ENCODE measurements around the gene FGGY.
"Not testable (repeated sequence)": the region's sequence is repeated elsewhere in the genome, so short reads cannot be mapped to it uniquely, and the experiment has no call there.

Gene FGGY

DNA sequence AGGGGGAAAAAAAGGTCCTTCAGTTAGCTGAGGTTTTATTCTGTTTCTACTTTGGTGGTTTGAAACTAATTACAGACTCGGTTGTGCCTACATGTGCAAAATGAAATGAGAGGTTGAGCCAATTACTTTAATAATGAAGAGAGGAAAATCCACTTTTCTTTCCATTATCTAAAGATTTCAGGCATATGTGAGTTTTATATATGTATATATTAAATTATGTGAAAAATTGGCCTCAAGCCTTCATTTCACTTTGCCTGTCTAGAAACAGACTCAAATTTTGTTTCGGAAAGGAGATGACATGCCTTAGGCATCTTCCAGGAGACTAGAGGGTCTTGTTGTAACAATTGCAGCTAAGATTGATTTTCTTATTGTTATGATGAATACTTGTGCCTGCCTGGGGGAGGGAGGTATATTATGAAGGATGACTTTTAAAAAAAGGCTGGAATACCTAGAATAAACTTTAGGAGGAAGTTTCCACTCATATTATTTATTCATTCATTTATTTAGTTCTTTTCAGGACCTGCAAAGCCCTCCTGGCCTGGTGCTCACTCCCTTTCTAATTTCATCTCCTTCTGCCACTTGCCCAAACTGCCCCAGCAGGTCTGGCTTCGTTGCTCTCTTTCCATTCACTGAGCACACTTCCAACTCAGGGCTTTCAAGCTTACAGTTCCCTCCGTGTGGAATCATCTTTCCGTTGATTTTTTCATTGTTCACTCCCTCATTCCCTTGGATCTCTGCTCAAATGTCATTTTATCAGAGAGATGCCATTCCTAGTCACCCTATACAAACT lies 423.6 kb downstream of the FGGY start:
- no peak for DNase-seq

DNA sequence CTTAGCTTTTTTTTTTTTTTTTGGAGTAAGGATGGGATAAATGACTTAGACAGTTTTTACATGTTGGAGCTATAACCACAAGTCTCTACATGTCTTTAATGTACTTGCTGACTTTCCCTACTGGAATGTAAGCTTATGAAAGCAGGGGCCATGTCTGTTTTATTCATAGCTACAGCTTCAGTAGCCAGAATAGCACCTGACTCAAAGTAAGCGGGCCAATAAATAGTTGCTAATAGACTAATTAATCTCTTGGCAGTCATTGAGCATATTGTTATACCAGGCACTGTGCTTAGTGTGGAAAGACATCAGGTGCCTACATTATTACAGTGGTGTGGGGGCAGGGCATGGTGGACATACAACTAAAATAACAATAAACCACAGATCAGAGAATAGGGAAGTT lies 433.4 kb downstream of the FGGY start:
- DNase-seq = no peak

DNA sequence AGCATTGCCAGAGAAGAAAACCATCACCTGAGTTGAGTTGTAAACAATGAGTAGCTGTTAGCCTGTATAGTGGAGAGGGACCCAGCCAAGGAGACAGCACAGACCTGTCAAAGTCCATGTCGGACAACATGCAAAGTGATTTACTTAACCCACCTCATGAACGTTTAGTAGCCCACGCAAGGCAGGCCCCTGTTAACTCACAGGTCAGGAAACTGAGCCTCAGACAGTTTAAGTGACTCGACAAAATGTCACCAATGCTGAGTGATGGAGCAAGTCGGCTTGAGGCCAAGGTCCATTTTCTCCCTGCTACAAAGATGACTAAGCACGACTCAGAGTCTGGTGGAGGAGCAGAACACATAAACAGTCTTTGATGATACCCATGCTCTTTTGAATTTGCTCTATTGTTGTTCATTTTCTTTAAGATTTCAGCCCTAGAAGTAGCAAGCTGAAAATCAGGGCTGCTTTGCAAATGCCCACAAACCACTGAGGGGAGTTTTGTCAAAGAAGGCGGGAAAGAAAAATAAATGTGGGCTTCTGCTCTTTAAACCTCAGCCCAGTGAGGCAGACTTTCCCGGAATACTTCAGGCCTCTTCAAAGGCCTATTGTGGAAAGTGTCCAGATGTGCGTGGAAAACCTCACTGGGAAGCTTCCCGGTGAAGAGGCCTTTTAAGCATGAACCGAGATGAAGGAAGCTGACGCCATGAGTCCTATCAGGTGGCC lies 434.0 kb downstream of the FGGY start:
- no peak for DNase-seq

GRCh38 chr1:59731591-59731990 lies 434.7 kb downstream of the FGGY start:
- DNase-seq = no peak

GRCh38 chr1:59732214-59732955 lies 435.5 kb downstream of the FGGY start:
- no peak for DNase-seq

GRCh38 chr1:59733443-59734141 lies 436.7 kb downstream of the FGGY start:
- no peak for DNase-seq

DNA sequence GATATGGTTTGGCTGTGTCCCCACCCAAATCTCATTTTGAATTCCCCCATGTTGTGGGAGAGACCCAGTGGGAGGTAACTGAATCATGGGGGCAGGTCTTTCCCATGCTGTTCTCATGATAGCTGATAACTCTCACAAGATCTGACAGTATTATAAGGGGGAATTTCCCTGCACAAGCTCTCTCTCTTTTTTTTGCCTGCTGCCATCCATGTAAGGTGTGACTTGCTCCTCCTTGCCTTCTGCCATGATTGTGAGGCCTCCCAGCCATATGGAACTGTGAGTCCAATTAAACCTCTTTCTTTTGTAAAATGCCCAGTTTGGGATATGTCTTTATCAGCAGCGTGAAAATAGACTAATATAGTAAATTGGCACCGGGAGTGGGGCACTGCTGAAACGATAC lies 439.0 kb downstream of the FGGY start:
- not testable (repeated sequence) for DNase-seq

DNA sequence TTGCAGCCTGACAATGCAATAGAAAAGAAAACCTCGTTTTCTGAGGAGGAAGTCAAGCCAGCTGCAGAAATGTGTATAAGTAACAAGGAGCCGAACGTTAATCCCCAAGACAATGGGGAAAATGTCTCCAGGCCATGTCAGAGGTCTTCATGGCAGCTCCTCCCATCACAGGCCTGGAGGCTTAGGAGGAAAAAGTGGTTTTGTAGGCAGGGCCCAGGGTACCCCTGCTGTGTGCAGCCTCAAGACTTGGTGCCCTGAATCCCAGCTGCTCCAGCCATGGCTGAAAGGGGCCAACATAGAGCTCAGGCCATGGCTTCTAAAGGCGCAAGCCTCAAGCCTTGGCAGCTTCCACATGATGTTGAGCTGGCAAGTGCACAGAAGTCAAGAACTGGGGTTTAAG lies 439.9 kb downstream of the FGGY start:
- DNase-seq = no peak

DNA sequence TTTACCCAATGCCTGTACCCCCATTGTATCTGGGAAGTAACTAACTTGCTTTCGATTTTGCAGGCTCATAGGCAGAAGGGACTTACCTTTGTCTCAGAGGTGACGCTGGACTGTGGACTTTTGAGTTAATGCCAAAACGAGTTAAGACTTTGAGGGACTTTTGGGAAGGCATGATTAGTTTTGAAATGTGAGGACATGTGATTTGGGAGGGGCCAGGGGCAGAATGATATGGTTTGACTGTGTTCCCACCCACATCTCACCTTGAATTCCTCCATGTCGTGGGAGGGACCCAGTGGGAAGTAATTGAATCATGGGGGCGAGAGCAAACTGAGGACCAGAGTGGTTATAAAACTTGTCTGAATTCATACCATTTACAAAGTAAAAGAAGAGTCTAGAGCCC lies 440.7 kb downstream of the FGGY start:
- no peak for DNase-seq

GRCh38 chr1:59738152-59738551 lies 441.3 kb downstream of the FGGY start:
- no peak for DNase-seq

DNA sequence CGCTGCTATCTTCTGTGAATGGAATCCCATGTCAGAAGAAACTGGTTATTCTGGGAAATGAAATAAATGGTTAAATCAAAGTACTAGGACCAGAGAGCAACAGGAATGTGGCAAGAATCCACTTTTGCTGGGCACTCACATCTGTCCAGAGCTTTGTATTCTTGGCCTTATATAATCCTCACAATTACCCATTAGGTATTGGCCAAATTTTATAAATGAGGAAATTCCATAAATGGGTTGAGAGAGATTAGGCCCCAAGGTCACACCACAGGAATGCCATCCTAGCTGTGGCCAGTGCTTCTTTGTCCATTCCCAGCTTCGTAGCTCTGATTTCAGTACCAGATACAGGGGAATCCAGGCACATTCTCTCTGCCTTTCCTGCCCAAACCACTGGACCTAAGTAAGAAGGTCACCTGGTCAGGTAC lies 441.7 kb downstream of the FGGY start:
- no peak for DNase-seq

DNA sequence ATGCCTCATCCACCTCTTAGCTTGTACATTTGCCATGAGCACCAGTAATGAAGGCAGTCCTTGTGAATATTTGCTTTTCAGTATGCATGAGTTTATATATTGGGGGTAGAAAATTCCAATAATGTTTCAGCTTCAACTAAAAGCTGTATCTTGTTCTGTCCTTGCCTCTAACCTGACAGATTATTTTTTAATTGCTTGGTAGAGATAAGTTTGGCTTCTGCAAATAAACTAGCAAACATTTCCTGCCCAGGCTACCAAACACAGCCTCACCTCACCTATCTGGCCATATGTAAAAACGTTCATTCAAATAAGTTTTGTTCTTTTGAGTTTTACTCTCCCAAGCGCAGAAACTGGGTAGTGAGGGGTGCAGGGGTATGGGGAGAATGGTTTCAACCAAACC lies 442.2 kb downstream of the FGGY start:
- DNase-seq = no peak

DNA sequence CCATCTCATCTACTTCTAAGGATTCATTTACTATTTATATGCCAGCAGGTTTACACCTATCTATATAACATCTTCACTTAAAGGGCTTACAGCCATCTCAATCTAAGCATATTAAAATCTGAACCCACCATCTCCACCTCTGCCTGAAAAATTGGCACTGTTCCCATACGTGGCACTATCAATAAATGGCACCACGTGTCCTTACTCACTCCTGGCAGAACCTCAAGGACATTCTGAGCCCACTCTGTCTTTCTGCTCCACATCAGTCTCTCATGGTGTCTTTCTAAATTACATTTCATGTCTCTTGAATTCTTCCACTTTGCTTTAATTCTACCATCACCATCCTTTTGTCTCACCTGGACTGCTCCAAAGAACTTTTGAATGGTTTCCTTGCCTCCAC lies 445.6 kb downstream of the FGGY start:
- no peak for DNase-seq

DNA sequence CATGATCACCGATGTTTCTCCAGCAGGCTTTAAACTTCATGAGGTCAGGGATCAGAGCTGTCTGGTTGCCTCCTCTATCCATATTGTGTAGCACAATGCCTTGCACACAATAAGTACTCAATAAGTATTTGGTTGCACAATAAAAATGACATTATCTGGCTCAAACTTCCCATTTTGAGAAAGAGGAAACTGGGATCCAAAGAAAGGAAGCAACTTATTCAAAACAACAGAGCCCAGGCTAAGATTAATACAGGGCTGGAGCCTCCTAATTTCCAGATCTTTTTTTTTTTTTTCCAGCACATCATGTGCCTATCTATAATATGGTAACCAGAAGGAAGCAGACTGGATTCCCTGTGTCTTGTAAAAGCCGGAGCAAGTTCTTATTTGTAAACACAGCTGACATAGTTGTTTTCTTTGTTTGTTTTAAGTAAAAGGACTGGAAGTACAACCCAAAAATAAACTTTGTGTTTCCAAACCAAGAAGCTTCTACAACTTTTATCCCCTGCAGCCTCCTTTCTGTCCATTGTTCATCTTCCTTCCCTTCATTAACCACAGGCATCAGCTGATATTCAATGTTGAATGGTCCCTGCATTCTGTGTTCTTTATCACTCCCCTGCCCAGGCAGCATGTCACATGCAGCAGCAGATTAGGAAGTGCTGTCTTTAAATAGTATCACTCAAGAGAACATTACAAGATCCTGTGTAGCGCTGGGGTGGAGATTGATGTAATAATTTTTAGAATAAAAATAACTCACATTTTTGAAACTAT lies 446.6 kb downstream of the FGGY start:
- DNase-seq = no peak

DNA sequence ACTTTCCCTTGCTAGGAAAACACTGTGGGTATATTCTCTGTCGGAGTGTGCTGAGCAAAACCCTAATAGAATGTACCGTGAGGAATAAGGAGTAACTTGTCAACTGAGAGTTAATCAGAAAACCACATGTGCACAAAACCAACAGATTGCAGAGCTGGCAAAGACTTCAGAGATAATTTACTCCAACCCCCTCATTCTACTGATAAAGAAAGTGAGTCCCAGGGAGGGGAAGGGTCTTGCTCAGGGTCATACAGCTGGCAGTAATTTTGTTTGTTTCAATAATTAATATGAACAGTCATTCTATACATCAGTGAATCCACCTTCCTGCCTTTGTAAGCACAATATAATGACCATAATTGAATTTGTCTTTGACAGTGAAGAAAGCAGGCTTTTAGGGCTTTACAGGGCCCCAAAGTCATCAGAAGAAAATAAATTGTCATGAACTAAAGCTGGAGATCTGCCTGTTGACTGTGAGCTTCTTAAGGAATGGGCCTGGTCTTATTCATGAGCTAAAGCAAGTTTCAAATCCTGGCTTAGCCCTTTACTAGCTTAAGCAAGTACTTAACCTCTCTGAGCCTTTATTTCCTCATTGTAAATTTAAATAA lies 450.6 kb downstream of the FGGY start:
- DNase-seq = no peak

DNA sequence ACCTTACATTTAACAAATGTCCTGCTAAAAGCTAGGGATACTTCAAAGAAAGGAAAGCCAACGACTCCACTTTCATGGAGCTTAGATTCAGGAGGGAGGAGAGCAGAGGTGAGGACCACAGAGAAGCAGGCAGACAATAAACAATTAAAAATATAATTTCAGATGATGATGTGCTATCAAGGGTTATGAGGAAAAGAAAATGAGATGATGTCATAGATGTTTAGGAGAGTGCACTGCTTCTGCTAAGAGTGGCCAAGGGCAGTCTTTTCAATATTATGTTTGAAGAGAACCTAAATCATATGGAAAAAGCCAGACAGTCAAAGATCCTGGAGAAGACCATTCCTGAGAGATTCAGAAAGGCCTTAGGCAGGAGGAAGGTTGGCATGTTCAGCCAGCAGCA lies 451.2 kb downstream of the FGGY start:
- no peak for DNase-seq

GRCh38 chr1:59750328-59751003 lies 453.6 kb downstream of the FGGY start:
- DNase-seq = no peak

GRCh38 chr1:59751004-59751395 lies 454.1 kb downstream of the FGGY start:
- no peak for DNase-seq

DNA sequence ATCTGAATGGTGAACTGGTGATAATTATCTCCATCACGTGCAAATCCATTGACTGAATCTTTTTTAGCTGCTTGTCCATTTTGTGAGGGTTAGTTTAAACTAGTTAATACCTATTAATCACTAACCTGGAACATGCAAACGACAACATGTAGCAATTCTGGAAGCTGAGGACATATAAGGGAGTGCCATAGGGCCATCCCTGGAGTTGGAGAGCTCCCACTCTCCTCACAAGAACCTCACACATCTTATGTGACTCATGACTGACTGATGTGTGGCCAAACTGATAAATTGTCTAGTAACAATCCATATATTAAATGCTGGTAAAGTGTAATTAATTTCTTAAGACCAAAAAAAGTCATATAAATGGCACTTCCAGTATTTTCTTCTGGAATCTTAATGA lies 454.9 kb downstream of the FGGY start:
- DNase-seq = no peak

- no peak for DNase-seq
Measured at GRCh38 chr1:59752556-59753414, 455.9 kb downstream of the FGGY start.
